GM12801 (cell line): ENCODE results near the gene PTPRQ.

Experiments
- TF ChIP-seq, protein P1 (sequence below): IDR thresholded peaks from one replicate; pipeline ENCODE4 v1.5.1; 2011; ENCODE audit warnings: control low read depth; ENCODE audit not compliant: insufficient read length; ENCODE audit errors: extremely low read depth

PTPRQ gene

DNA sequence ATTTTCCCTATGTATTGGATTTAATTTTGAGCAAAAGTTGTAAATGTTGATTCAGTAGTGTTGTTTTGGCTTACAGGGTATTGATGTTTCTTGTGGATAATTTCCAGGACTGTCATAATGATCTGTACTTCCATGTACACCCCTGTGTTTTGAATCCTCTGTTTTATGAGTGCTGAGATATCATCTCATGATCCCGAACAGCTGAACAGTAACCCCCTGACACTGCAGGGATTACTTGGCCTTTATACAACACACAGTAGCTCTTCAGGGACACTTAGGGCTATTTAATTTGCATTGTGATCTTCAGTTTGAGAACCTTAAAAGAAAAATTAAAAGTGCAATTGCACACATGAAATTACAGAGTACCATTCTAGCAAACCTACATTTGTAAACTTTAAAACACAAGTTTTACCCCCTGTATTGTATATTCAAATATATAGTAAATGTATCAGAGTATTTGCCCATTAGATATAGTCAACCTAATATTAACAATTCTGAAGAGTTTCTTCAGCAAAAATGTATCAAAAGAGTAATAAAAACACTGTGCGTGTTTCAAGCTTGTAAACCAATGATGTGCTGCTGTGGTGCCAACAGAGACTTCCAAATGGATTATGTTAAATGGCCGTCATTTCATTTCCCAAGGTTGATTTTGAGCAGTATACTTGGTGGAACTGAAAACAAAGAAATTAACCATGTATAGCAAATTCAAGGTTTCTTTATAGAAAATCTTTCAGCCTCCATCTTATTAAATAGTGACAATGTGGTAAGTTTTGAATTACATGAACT, 235.5 kb downstream of the PTPRQ start:
- TF ChIP-seq, protein P1, sequence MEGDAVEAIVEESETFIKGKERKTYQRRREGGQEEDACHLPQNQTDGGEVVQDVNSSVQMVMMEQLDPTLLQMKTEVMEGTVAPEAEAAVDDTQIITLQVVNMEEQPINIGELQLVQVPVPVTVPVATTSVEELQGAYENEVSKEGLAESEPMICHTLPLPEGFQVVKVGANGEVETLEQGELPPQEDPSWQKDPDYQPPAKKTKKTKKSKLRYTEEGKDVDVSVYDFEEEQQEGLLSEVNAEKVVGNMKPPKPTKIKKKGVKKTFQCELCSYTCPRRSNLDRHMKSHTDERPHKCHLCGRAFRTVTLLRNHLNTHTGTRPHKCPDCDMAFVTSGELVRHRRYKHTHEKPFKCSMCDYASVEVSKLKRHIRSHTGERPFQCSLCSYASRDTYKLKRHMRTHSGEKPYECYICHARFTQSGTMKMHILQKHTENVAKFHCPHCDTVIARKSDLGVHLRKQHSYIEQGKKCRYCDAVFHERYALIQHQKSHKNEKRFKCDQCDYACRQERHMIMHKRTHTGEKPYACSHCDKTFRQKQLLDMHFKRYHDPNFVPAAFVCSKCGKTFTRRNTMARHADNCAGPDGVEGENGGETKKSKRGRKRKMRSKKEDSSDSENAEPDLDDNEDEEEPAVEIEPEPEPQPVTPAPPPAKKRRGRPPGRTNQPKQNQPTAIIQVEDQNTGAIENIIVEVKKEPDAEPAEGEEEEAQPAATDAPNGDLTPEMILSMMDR, result no peak

DNA sequence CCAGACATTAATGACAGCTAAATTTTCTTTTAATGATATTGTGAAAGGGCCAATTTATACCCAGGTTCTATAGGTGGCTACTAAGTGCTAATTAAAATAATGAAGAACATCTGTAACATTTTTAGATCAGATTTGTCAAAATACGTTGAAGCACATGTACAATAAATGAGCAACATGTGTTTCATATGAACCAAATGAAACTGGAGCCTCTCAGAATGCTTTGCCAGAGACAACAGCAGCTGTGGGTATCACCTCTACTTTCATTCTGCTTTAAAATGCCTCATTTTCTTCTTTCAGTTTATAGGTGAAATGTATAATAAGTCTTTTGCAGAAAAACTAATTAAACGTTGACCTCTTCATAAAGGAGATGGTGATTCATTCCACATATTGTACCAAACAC, 237.3 kb downstream of the PTPRQ start:
- TF ChIP-seq, protein P1, result no peak

DNA sequence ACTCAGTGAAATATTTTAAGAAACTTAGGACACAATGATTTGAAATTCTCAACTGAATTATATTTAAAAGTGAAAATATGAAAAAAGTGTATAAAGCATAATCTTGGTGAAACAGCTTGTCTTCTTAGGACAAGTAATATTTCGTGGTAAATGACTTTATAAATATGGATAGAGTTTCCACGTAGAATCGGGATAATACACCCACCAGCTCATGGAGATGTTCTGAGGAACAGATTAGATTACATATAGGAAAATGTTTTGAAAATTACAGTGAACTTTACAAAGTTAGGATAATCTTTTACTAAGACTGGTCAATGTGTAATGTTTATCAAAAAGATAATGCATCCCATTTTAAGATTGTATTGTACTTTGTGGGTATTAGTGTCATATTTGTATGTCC, 237.8 kb downstream of the PTPRQ start:
- TF ChIP-seq, protein P1, result no peak

DNA sequence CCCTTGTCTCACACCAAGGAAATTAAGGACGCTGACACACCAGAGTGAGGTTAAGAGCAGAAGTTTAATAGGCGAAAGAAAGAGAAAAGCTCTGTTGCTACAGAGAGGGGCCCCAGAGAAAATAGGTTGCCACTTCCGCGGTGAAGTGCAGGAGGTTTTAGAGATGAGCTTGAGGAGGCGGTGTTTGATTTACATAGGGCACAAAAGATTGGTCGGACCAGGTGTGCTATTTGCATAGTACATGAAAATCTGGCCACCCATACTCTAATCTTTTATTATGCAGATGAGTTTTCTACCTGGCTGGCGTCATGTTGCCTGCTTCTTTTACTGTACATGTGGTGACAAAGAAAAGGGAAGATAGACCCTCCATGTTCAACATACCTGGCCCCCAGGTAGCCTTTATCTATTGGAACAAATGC, 240.1 kb downstream of the PTPRQ start:
- TF ChIP-seq, protein P1, result no peak

DNA sequence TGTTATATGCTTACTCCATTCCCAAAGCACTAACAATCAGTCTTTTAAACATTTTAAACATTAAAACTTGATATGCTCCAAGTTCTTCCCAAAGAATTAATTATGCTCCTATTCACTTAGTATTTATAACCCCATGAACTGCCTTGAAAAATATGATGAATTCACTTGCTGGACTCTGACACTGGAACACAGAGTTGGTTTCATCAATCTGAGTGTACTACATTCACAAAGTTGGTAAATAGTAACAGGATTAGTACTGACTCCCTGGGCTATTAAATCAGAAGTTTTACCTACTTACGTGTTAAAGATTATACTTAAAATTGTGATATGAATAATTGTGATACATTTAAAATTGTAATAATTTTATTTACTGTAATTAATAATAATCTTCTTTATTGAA, 246.1 kb downstream of the PTPRQ start:
- TF ChIP-seq, protein P1, result no peak

DNA sequence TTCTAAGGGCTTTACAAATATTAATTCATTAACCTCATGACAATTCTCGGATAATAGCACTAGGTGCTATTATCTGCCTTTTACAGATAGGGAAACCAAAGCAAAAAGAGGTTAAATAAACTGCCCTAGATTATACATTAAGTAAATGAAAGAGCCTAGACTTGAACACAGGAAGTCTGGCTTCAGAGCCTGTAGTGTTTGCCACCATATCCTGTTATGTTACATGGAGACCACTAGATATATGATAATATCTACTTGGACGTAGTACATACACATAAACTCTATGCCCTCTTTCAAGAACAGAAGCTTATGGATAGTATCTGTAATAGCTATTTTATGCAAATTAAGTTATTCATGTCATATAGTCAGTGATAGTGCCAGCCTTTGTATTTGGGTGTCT, 246.5 kb downstream of the PTPRQ start:
- TF ChIP-seq, protein P1, result no peak

DNA sequence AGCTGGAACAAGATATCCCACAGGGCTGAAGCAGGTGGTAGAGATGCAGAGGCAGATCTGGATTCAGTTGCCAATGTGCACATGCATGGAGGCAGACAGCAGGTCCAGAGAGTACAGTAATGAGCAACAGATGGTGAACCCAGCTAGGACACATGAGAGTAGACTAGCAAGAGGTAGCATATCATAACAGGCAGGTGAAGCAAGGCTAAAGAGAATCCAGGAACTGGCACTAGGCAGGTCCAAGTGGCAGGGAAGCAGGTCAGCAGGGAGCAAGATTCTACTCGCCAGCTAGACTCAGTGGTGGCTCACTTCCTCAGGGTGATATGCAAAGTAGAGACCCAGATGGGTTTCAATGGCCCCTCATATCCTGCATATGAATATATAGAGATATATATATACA, 248.1 kb downstream of the PTPRQ start:
- TF ChIP-seq, protein P1, result no peak
